Measurements from ENCODE around the gene ACADS.

DNA sequence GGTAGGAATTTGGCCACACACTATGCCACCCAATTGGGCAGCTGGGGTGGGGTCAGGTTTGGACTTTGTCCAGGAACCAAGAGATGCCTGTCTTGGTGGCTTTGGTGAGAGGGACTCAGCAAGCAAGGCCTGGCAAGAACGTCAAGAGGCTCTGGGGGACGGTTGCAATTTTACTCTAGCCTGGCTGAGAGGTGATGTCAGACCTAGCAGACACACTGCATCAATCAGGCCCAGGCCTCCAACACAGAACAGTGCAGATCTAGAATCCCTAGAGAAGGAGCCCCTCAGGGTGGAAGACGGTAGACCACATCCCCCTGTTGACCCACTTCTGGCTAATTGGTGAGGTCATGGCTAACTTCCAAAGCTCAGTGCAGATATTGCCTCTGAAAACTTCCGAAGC, 17.0 kb upstream of the ACADS start:
- TF ChIP-seq, protein P1, sequence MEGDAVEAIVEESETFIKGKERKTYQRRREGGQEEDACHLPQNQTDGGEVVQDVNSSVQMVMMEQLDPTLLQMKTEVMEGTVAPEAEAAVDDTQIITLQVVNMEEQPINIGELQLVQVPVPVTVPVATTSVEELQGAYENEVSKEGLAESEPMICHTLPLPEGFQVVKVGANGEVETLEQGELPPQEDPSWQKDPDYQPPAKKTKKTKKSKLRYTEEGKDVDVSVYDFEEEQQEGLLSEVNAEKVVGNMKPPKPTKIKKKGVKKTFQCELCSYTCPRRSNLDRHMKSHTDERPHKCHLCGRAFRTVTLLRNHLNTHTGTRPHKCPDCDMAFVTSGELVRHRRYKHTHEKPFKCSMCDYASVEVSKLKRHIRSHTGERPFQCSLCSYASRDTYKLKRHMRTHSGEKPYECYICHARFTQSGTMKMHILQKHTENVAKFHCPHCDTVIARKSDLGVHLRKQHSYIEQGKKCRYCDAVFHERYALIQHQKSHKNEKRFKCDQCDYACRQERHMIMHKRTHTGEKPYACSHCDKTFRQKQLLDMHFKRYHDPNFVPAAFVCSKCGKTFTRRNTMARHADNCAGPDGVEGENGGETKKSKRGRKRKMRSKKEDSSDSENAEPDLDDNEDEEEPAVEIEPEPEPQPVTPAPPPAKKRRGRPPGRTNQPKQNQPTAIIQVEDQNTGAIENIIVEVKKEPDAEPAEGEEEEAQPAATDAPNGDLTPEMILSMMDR (IDR thresholded peaks at IDR 0.05): no peak
- TF ChIP-seq POLR2A (IDR thresholded peaks at IDR 0.05): no peak

All from heart left ventricle (tissue), 13 donors.